Thymus (tissue), 11 donors: ENCODE results near the gene BZW2. TPM values are rescaled to one million over a fixed set of nuclear protein-coding genes. Genes with fewer than 3 reads are reported as not detected.

Source experiments
- DNase-seq, 9 donors: peaks; one replicate each; pipeline ENCODE4 v3.0.0-alpha.2; 2013; ENCODE audit warnings: low spot score in 9 of 9, low read depth in 6 of 9, missing footprints in 1 of 9
- H3K27ac ChIP-seq, 2 donors: one replicate each; pipeline ENCODE4 v1.5.1; 2013; ENCODE audit warnings: control low read depth in 1 of 2, low read depth in 1 of 2, low read length in 1 of 2, mild to moderate bottlenecking in 1 of 2, moderate library complexity in 1 of 2
- H3K27me3 ChIP-seq, 2 donors: one replicate each; pipeline ENCODE4 v1.5.1; 2013; ENCODE audit warnings: low read length in 1 of 2; ENCODE audit not compliant: control insufficient read depth in 2 of 2, insufficient read depth in 1 of 2
- H3K36me3 ChIP-seq, 2 donors: one replicate each; pipeline ENCODE4 v1.5.1; 2013; ENCODE audit warnings: low read length in 1 of 2, mild to moderate bottlenecking in 1 of 2, moderate library complexity in 1 of 2; ENCODE audit not compliant: control insufficient read depth in 2 of 2, insufficient read depth in 2 of 2
- H3K4me1 ChIP-seq, 2 donors: one replicate each; pipeline ENCODE4 v1.5.1; 2013; ENCODE audit warnings: low read length in 2 of 2; ENCODE audit not compliant: control insufficient read depth in 2 of 2, insufficient read depth in 2 of 2
- H3K4me3 ChIP-seq, 2 donors: one replicate each; pipeline ENCODE4 v1.5.1; 2013; ENCODE audit warnings: low read length in 2 of 2, control low read depth in 1 of 2, mild to moderate bottlenecking in 1 of 2
- H3K9me3 ChIP-seq, 2 donors: one replicate each; pipeline ENCODE4 v1.5.1; 2013; ENCODE audit warnings: low read length in 1 of 2, mild to moderate bottlenecking in 1 of 2; ENCODE audit not compliant: control insufficient read depth in 2 of 2, insufficient read depth in 1 of 2
- WGBS: extraction: QIAGEN DNeasy Blood & Tissue Kit; methylation state at CpG from one replicate; pipeline ENCODE4 v1.1.7; 2013; 5-methylcytosine and 5-hydroxymethylcytosine counted together
- polyA plus RNA-seq: library from polyadenylated mRNA; stranded (reverse); fragments of 200-250 nt; gene quantifications from one replicate; pipeline ENCODE4 v1.2.3, GENCODE V29; 2013
- total RNA-seq: library from RNA; stranded (reverse); fragments of 120-200 nt; gene quantifications from one replicate; pipeline ENCODE4 v1.2.4, GENCODE V29; 2013
- donor health status: healthy.

The BZW2 gene
- total and polyA plus RNA-seq, 2 donors = 40.3 to 41.1 TPM

DNA sequence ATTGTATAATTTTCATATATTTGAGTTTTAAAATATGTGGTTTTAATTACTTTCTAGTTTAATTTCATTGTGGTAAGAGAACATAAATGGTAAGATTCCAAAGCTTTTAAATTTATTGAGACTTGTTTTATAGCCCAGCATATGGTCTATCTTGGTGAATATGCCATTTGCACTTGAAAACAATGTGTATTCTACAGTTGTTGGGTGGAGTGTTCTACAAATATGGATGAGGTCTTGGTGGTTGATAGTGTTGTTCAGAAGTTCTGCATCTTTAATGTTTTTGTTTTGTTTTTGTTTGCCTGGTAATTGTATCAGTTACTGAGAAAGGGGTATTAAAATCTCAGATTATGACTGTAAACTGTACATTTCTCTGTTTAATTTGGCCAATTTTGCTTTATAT lies 69.9 kb downstream of the BZW2 start:
- H3K4me1 ChIP-seq = no peaks in the 10 kb centered on the region
- no peaks in the 10 kb centered on the region for H3K27me3 ChIP-seq
- H3K4me3 ChIP-seq = no peak overlapping the region
- no peaks in the 10 kb centered on the region for H3K9me3 ChIP-seq
- H3K36me3 ChIP-seq = no peaks in the 10 kb centered on the region
- H3K27ac ChIP-seq = no peak overlapping the region
- no peak for DNase-seq

DNA sequence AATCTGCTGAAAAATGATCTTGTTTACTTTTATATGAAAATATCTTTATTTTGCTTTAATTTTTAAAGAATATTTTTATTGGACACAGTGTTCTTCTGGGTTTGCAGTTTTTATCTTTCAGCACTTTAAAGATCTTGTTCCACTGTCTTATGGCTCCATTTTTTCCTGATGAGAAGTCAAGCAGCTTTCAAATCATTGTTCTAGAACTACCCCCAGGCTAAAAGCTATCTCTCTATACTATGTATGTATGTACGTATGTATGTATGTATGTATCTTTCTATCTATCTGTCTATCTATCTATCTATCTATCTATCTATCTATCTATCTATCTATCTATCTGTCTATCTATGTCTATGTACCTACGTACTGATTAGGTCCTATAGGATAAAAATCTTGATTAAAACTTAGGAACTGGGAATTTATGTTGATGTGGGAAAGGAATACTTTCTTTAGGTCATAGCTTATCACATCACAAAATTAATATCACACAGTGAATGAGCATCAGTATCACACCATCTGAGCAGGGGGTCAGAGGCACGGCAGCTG lies 72.2 kb downstream of the BZW2 start:
- H3K4me1 ChIP-seq = no peaks in the 10 kb centered on the region
- H3K27me3 ChIP-seq = no peaks in the 10 kb centered on the region
- no peaks in the 10 kb centered on the region for H3K9me3 ChIP-seq
- WGBS = 98% methylated on average over 3 of the region's 3 CpGs
- no peaks in the 10 kb centered on the region for H3K36me3 ChIP-seq
- H3K27ac ChIP-seq = no peak overlapping the region
- no peak for DNase-seq
- H3K4me3 ChIP-seq = no peak overlapping the region

- no peak for DNase-seq
- Histone ChIP-seq H3K4me1 (no peaks in the 10 kb centered on the region), H3K4me3 (no peak overlapping the region), H3K27ac (no peak overlapping the region), H3K27me3 (no peaks in the 10 kb centered on the region), H3K36me3 (no peaks in the 10 kb centered on the region), H3K9me3 (no peaks in the 10 kb centered on the region)
- 97% methylated on average over 1 of the region's 1 CpG for WGBS
These were observed 73.7 kb downstream of the BZW2 start for GRCh38 chr7:16719699-16720098.

GRCh38 chr7:16721541-16721940 lies 75.6 kb downstream of the BZW2 start:
- Histone ChIP-seq H3K36me3 (no peaks in the 10 kb centered on the region), H3K4me3 (no peak overlapping the region), H3K4me1 (no peaks in the 10 kb centered on the region), H3K27ac (no peak overlapping the region), H3K9me3 (no peaks in the 10 kb centered on the region), H3K27me3 (no peaks in the 10 kb centered on the region)
- DNase-seq = no peak
- 83% methylated on average over 4 of the region's 4 CpGs for WGBS

GRCh38 chr7:16724344-16724743 lies 78.4 kb downstream of the BZW2 start:
- H3K4me3 ChIP-seq = no peak overlapping the region
- no peaks in the 10 kb centered on the region for H3K27me3 ChIP-seq
- 97% methylated on average over 1 of the region's 1 CpG for whole genome bisulfite sequencing
- H3K27ac ChIP-seq = no peak overlapping the region
- H3K4me1 ChIP-seq = no peaks in the 10 kb centered on the region
- no peaks in the 10 kb centered on the region for H3K9me3 ChIP-seq
- no peaks in the 10 kb centered on the region for H3K36me3 ChIP-seq
- DNase-seq = no peak

DNA sequence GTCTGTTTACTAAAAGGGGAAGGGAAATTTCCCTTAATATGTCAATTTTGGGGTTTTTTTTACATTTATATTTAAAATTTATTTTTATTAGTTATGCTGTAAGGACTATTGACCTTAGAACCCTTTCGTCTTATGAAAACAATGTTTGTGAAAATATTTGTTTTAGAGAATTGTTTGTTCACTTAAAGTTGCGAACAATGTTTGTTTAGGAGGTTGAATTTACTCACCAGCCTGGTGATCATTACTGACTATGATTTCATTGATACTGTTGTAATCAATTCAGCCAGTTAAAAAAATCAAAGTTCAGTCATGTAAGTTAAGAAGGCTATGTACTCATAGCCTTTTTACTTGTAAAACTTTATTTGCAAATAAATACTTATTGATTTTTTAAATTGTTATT lies 80.2 kb downstream of the BZW2 start:
- Histone ChIP-seq H3K27ac (no peak overlapping the region), H3K36me3 (no peaks in the 10 kb centered on the region), H3K9me3 (no peaks in the 10 kb centered on the region), H3K4me1 (no peaks in the 10 kb centered on the region), H3K4me3 (no peak overlapping the region), H3K27me3 (no peaks in the 10 kb centered on the region)
- no peak for DNase-seq
- 99% methylated on average over 2 of the region's 2 CpGs for WGBS

DNA sequence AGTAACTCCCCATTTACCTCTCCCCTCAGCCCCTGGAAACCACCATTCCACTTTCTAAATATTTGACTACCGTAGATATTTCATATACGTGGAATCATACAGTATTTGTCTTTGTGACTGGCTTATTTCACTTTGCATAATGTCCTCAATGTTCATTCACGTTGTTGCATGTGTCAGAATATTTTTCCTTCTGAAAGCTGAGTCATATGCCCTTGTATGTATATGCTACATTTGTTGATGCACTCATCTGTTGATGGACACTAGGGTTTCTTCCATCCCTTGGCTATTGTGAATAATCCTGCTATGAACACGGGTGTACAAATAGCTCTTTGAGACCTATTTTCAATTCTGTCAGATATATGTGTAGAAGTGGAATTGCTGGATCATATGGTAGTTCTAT lies 81.8 kb downstream of the BZW2 start:
- WGBS = over 99% methylated on average over 4 of the region's 4 CpGs
- Histone ChIP-seq H3K4me1 (no peaks in the 10 kb centered on the region), H3K9me3 (no peaks in the 10 kb centered on the region), H3K36me3 (no peaks in the 10 kb centered on the region), H3K4me3 (no peak overlapping the region), H3K27me3 (no peaks in the 10 kb centered on the region), H3K27ac (no peak overlapping the region)
- DNase-seq = no peak

- Histone ChIP-seq H3K4me3 (no peak overlapping the region), H3K4me1 (no peaks in the 10 kb centered on the region), H3K27ac (no peak overlapping the region), H3K27me3 (no peaks in the 10 kb centered on the region), H3K9me3 (no peaks in the 10 kb centered on the region), H3K36me3 (no peaks in the 10 kb centered on the region)
- no peak for DNase-seq
- 98% methylated on average over 10 of the region's 10 CpGs for WGBS
These were observed 82.8 kb downstream of the BZW2 start for GRCh38 chr7:16728811-16729210.

- H3K4me3 ChIP-seq = no peak overlapping the region
- no peaks in the 10 kb centered on the region for H3K36me3 ChIP-seq
- WGBS = 96% methylated on average over 2 of the region's 2 CpGs
- H3K9me3 ChIP-seq = no peaks in the 10 kb centered on the region
- H3K4me1 ChIP-seq = peaks cover 0 to 3% of the 10 kb centered on the region in 2 donors
- H3K27me3 ChIP-seq = no peaks in the 10 kb centered on the region
- no peak for DNase-seq
- no peak overlapping the region for H3K27ac ChIP-seq
These were observed 83.6 kb downstream of the BZW2 start for GRCh38 chr7:16729541-16729940.

- H3K9me3 ChIP-seq = no peaks in the 10 kb centered on the region
- no peak overlapping the region for H3K4me3 ChIP-seq
- WGBS = 79% methylated on average over 3 of the region's 3 CpGs
- H3K4me1 ChIP-seq = peaks cover 0 to 3% of the 10 kb centered on the region in 2 donors
- no peak for DNase-seq
- no peak overlapping the region for H3K27ac ChIP-seq
- H3K36me3 ChIP-seq = no peaks in the 10 kb centered on the region
- H3K27me3 ChIP-seq = no peaks in the 10 kb centered on the region
These were observed 85.0 kb downstream of the BZW2 start for GRCh38 chr7:16730937-16731336.
